ENCODE data around the gene RYR2.

The RYR2 gene

DNA sequence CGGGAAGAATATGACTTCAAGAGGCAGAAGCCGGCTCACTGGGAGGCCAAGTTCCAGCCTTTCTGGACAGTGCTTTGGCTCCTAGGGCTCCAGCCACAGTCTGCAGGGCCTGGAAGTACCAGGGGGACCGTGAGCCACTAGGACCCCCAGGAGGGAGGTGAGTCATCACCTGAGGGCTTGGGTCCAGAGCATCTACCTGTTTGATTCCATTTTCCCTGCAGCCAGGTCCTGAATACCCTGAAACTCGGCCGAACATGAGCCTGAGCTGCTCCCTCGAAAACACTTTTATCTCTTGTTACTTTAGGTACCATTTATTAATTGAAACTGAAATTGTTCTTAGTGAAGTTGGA, 164.1 kb downstream of the RYR2 start:
- no peak for DNase-seq

DNA sequence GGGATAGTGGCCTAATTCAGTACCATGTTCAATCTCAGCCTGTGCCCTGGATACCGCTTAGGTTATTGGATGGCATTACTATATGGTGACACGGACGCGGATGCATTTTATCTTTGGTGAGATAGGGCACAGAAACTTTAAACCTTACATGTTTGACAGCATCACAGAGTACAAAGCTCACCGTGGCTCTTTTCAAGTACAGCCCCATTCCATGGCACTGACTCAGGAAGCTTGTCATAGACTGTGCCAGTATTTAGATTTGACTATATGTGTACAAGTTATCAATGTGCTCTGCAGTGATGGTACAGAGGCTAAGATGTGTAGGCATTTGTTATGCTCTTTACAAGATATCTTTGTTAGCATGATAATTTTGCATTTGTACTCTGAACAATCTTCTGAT, 169.0 kb downstream of the RYR2 start:
- no peak for DNase-seq

- DNase-seq, result no peak
These were observed 169.6 kb downstream of the RYR2 start for GRCh38 chr1:237211540-237211939.

- DNase-seq, result peak; percentile 71
These were observed 178.0 kb downstream of the RYR2 start for GRCh38 chr1:237219751-237220642.

DNA sequence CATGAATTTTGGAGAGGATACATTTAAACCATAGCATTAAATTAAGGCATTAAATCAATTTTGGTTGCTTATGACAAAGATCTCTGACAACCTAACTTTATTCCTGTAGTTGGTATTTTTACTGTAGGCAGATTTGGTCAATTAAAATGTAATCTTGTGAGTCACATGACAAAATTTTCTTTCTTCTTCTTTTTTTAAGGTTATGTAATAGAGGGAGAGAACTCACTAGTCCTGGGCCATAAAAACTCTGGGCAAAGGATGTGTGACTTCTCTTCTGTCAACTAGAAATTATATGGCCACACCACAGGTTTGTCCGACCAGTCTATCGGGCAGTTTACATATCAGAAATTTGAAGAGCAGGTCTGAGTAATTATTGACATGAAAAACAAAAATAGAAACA, 181.4 kb downstream of the RYR2 start:
- DNase-seq, result no peak

DNA sequence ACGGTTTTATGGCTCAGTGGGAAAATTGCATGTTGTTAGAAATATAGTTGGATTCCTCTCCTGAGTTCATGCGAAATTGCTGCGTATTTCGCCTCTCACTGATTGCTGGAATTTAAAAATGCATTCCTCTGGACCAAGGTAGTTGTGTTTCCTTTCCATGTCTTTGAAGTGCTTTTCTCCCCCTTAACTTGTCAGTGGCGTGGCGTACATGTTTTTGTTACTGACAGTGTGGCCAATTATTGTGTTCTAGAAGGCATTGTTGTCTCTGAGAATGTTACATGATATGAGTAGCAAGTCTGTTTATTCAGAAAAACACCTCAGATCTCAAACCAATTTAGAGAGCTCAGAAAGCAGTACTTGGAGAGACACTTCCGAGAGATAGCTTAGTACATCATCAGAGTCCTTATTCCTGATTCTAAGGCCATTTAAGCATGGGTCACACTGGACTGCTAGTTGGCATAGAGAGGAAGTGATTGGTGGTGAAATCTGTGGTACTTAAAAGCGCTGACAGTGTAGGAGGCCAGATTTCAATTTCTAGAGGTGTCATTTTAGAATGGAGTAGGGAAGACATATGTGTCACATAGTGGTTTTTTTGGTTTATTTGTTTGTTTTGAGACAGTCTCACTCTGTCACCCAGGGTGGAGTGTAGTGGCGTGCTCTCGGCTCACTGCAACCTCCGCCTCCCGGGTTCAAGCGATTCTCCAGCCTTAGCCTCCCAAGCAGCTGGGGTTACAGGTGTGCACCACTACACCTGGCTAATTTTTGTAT, 184.4 kb downstream of the RYR2 start:
- no peak for DNase-seq

DNA sequence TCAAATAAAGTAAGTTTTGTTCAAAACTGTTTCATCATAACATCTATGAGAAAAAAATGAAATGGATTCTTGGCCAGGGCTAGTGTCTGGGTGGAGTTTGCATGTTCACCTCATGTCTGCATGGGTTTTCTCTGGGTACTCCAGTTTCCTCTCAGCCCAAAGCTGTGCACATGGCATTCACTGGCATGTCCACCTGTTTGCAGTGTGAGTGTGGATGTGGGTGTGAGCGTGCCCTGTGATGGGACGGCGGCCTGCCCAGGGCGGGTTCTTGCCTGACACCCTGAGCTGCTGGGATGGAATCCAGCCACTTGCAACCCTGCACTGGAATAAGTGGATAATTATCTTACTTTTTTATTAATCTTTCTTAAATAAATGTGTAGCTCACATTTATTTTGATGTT, 185.5 kb downstream of the RYR2 start:
- no peak for DNase-seq

DNA sequence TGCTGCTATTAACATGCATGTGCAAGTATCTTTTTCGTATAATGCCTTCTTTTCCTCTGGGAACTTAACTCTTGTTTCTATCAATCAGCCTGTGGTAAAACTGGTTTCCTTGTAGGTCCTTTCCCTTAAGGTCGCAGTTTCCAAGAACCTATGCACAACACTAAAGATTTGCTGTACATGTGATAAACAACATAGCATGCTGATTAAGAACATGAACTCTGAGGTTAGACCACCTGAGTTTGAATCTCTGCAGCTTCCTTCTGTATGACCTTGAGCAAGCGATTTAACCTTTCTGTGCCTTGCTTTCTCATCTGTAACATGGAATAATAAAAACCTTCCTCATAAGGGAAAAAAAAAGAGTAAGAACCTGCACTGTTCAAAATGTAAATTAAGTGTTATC, 186.4 kb downstream of the RYR2 start:
- DNase-seq, result no peak

GRCh38 chr1:237229333-237229732, 187.3 kb downstream of the RYR2 start:
- no peak for DNase-seq

DNA sequence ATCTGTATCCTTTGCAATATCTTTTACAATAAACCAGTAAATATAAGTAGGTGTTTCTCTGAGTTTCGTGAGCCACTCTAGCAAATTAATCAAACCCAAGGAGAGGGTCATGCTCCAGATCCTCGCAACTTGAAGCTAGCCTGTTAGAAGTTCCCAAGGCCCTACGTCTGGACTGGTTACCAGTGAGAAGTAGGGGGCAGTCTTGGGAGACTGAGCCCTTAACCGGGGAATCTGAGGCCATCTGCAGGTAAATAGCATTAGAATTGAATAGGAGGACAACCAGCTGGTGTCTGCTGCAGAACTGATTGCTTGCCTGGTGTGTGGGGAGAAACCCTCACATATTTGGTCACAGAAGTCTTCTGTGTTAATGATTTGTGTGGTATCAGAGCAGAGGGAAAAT, 190.5 kb downstream of the RYR2 start:
- DNase-seq, result no peak

- DNase-seq, result peak; percentile 64
These were observed 193.1 kb downstream of the RYR2 start for GRCh38 chr1:237235091-237235490.

DNA sequence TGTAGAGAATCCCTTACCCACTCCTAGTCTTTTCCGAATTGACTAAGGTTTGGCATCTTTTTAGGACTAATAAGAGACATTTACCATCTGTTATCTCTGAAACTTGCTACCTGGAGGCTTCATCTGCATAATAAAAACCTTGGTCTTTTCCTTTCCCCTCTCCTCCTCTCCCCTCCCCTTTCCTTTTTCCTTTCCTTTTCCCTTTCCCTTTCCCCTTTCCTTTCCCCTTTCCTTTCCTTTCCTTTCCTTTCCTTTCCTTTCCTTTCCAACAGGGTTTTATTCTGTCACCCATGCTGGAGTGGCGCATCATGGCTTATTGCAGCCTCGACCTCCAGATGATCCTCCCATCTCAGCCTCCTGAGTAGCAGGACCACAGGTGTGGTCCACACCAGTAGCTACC, 195.7 kb downstream of the RYR2 start:
- DNase-seq, result no peak

DNA sequence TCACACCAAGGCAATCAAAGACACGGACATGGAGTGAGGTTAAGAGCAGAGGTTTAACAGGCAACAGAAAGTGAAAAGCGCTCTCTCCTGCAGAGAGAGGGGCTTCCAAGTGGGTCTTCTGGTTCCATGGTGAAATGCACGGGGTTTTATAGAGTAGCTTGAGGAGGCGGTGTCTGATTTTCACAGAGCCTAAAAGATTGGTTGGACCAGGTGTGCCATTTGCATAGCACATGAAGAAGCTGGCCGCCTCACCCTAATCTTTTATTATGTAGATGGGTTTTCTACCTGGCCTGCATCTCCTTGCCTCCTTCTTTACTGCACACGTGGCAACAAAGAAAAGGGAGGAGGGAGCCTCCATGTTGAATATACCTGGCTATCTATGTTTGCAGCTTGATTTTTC, 197.3 kb downstream of the RYR2 start:
- DNase-seq, result no peak

- no peak for DNase-seq
These were observed 199.1 kb downstream of the RYR2 start for GRCh38 chr1:237241038-237241437.

DNA sequence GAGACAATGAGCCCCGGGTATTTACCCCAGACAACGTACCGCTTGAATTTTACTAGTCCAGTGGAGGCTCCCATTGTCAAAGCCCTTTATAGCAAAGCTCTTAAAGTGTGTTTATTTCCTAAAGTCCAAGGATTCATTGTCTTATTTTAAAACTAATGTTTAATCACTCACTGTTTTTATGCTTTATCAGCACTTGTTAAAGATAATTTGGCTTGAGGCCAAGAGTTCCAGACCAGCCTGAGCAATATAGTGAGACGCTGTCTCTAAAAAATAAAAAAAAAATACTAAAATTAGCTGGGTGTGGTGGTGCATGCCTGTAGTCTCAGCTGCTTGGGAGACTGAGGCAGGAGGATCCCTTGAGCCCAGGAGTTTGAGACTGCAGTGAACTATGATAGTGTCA, 202.8 kb downstream of the RYR2 start:
- DNase-seq, result no peak

DNA sequence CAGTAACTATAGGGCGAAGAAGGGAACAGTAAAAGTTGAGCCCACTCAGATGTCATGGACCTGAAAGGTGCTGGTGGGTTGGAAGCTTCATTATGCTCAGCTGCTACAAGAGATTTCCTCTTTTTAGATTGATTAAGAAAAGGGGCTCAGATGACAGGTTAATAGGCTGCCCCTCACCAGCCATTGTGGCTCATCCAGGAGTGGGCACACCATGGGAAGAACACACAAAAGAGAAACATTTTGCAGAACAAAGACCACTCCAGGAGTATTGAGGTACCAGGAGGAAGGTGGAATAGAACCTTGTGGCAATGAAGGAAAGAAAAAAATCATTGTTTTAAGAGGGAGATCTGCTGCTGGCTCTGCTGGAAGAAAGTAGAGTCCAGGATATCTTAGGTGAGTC, 205.5 kb downstream of the RYR2 start:
- no peak for DNase-seq

- no peak for DNase-seq
These were observed 207.1 kb downstream of the RYR2 start for GRCh38 chr1:237249120-237249519.

- no peak for DNase-seq
These were observed 208.1 kb downstream of the RYR2 start for GRCh38 chr1:237250055-237250454.

- no peak for DNase-seq
These were observed 213.1 kb downstream of the RYR2 start for GRCh38 chr1:237255071-237255470.

DNA sequence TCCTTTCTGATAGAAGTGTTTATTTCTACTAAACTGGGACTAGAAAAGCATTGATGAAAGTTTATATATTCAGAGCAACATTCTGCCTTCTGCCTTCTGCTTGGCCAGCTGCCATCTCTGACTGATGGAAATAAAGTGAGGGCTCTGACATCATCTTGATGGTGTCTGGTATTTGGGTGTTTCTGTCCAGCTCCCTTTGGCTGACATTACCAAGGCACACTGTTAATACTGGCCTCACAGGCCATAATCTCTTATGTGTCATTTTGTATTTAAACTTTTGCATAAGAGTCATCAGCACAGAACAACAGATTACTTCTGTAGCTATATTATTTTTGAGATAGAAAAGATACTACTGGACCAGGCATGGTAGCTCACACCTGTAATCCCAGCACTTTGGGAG, 216.9 kb downstream of the RYR2 start:
- DNase-seq, result peak; percentile 70

DNA sequence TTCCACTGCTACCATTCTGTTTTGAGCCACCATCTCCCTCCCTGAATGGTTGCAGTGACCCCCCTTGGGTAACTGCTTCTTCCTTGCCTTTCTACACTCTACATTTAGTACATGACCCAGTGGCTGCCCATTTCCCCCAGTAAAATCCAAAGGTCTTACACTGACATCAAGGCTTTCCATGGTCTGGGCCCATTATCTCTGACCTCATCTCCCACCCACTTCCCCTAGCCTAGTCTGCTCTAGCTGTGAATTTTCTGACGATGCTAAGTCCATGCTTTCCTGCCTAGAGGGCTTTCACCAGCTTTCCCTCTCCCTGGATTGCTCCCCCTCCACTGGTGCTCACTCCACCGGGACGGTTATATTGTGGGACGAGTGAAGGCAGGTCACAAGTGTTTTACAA, 219.2 kb downstream of the RYR2 start:
- no peak for DNase-seq

DNA sequence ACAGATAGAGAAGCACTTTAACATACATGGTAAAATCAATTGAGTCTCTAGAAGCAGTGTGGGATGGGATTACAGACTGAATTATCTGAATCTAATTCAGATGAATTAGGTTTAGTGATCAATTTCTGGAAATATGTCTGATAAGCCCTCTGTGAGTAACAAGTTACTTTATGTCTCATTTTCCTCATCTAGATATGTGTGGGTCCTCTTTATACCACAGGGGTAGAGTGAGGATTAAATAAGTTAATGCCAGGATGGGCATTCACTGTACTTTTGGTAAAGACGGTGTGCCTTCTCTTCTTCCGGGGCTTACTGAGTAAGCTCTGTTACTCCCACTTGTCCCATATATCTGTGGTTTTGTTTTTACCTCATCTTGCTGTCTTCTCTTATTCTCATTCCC, 225.8 kb downstream of the RYR2 start:
- no peak for DNase-seq

- no peak for DNase-seq
These were observed 228.0 kb downstream of the RYR2 start for GRCh38 chr1:237269938-237270337.

DNA sequence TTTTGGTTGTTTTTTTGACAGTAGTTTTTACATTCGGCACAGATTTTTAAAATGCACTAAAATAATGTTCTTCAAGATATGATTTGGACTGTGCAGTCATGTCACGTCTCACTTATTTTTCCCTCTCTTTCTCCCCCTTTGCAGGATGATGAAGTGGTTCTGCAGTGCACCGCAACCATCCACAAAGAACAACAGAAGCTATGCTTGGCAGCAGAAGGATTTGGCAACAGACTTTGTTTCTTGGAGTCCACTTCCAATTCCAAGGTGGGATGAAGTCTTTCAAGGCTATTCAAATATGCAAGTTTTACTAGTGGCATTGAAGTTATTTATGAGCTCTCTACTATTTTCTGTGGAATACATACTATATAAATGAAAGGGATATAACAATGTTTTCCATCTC, 228.4 kb downstream of the RYR2 start:
- no peak for DNase-seq
